Sigmoid colon (tissue), 7 donors: ENCODE results near the gene RSRP1. TPM values are rescaled to one million over a fixed set of nuclear protein-coding genes. Genes with fewer than 3 reads are reported as not detected.
"Not testable (repeated sequence)": the region's sequence is repeated elsewhere in the genome, so short reads cannot be mapped to it uniquely, and the experiment has no call there.

Experiments
- DNase-seq: peaks from one replicate; pipeline ENCODE4 v3.0.0-alpha.2; 2019
- H3K27ac ChIP-seq, 4 donors: fragments of 200-600 bp; sonication (generic); one replicate each; pipeline ENCODE4 v1.5.1; 2016 to 2019; ENCODE audit warnings: mild to moderate bottlenecking in 1 of 4
- H3K27me3 ChIP-seq, 3 donors: fragments of 200-600 bp; sonication (generic); one replicate each; pipeline ENCODE4 v1.5.1; 2019; ENCODE audit warnings: mild to moderate bottlenecking in 1 of 3
- H3K36me3 ChIP-seq, 4 donors: fragments of 200-600 bp; sonication (generic); one replicate each; pipeline ENCODE4 v1.5.1; 2016 to 2019
- H3K4me1 ChIP-seq, 4 donors: fragments of 200-600 bp; sonication (generic); one replicate each; pipeline ENCODE4 v1.5.1; 2017 to 2019
- H3K4me3 ChIP-seq, 4 donors: fragments of 200-600 bp; sonication (generic); one replicate each; pipeline ENCODE4 v1.5.1; 2017 to 2019; ENCODE audit warnings: mild to moderate bottlenecking in 2 of 4, moderate library complexity in 1 of 4
- H3K9me3 ChIP-seq, 4 donors: fragments of 200-600 bp in 3 of 4; sonication (generic) in 3 of 4; one replicate each; pipeline versions ENCODE4 v1.5.1 to v1.6.1; 2013 to 2019
- CTCF ChIP-seq, 4 experiments: fragments of 450-650 bp in 3 of 4; fragments of 200-600 bp in 1 of 4; IDR thresholded peaks; one replicate each; pipeline ENCODE4 v1.5.1; 2016 to 2019; ENCODE audit warnings: antibody characterized with exemption in 4 of 4, mild to moderate bottlenecking in 3 of 4, moderate library complexity in 2 of 4
- EP300 ChIP-seq, 4 donors: sonication (generic); formaldehyde crosslinking; IDR thresholded peaks; one replicate each; pipeline ENCODE4 v1.6.1; 2017; ENCODE audit warnings: antibody characterized with exemption in 4 of 4
- POLR2A ChIP-seq, 2 donors: fragments of 450-650 bp; IDR thresholded peaks; one replicate each; pipeline ENCODE4 v1.6.1; 2016; ENCODE audit warnings: antibody characterized with exemption in 2 of 2, mild to moderate bottlenecking in 2 of 2, moderate library complexity in 2 of 2
- POLR2AphosphoS5 ChIP-seq, 4 donors: sonication (generic); formaldehyde crosslinking; IDR thresholded peaks; one replicate each; pipeline ENCODE4 v1.6.1; 2017; ENCODE audit warnings: antibody characterized with exemption in 4 of 4
- WGBS, 2 donors: extraction: QIAGEN DNeasy Blood & Tissue Kit; methylation state at CpG; one replicate each; pipeline ENCODE4 v1.1.7; 2013; 5-methylcytosine and 5-hydroxymethylcytosine counted together
- intact Hi-C: fragments of 100-400 bp; cut with DNase I; formaldehyde crosslinking; loops from one replicate; pipeline ENCODE4 v1.15.1; 2023
- polyA plus RNA-seq, 3 donors: library from polyadenylated mRNA; stranded (reverse); fragments of 200-250 nt; gene quantifications; one replicate each; pipeline ENCODE4 v1.2.3, GENCODE V29; 2013
- total RNA-seq, 4 donors: library from RNA; depleted of rRNA; stranded (reverse); fragments of >200 nt; gene quantifications; one replicate each; pipeline ENCODE4 v1.1.0, GENCODE V29; 2016
- donor health status: healthy with polysubstance abuse.
- donor health status: Bipolar disorder and iron deficiency.
- donor health status: healthy.

Gene RSRP1
- total and polyA plus RNA-seq, 7 donors, result 15.5 to 134 (median 77.1) TPM

- intact Hi-C loops, result loop anchor here (2.0 to 10.0 kb wide), 4 partner anchors 99 to 595 kb away; partner anchors contain the start of genes MACO1, MTFR1L, SRRM1 and TMEM50A
- Histone ChIP-seq H3K27me3 (no peaks in the 10 kb centered on the region), H3K9me3 (no peaks in the 10 kb centered on the region), H3K4me1 (peaks cover 0 to 47% (median 28%) of the 10 kb centered on the region in 4 donors), H3K4me3 (peak overlapping the region; percentile 24 to 54 (median 50)), H3K27ac (peak overlapping the region; percentile 90 to 92 (median 90)), H3K36me3 (peaks cover 20 to 42% (median 24%) of the 10 kb centered on the region in 4 donors)
- DNase-seq, result peak; percentile 97
- WGBS, 2 donors, result 1% methylated on average over 41 of the region's 41 CpGs
- TF ChIP-seq CTCF (IDR thresholded peaks at IDR 0.05), result peak in 3 of 4 experiments; percentile 33 to 52 (median 49)
- peak in 1 of 4 donors; percentile 24 for TF ChIP-seq EP300 (IDR thresholded peaks at IDR 0.05)
- TF ChIP-seq POLR2AphosphoS5 (IDR thresholded peaks at IDR 0.05), result peak; percentile 42 to 66 (median 60)
- peak in 1 of 2 donors; percentile 7 for TF ChIP-seq POLR2A (IDR thresholded peaks at IDR 0.05)
Measured at GRCh38 chr1:25239681-25240541, 7.3 kb downstream of the RSRP1 start.

- intact Hi-C loops, result loop anchor here (5.0 to 10.0 kb wide), 2 partner anchors 194 to 593 kb away; partner anchors contain the start of genes MACO1 and SRRM1
- TF ChIP-seq EP300 (IDR thresholded peaks at IDR 0.05) (no peak), POLR2AphosphoS5 (IDR thresholded peaks at IDR 0.05) (no peak), POLR2A (IDR thresholded peaks at IDR 0.05) (no peak), CTCF (IDR thresholded peaks at IDR 0.05) (no peak)
- H3K36me3 ChIP-seq, result peaks cover 8 to 23% (median 11%) of the 10 kb centered on the region in 4 donors
- H3K27ac ChIP-seq, result no peak overlapping the region
- no peaks in the 10 kb centered on the region for H3K9me3 ChIP-seq
- no peak for DNase-seq
- H3K27me3 ChIP-seq, result no peaks in the 10 kb centered on the region
- H3K4me3 ChIP-seq, result no peak overlapping the region
- 82 to 95% methylated on average over 11 of the region's 11 CpGs for WGBS, 2 donors
- peaks cover 0 to 51% (median 32%) of the 10 kb centered on the region in 4 donors for H3K4me1 ChIP-seq
Measured at GRCh38 chr1:25238046-25238445, 9.2 kb downstream of the RSRP1 start.

GRCh38 chr1:25236261-25236660, 11.0 kb downstream of the RSRP1 start:
- not testable (repeated sequence) for H3K27ac ChIP-seq

GRCh38 chr1:25235411-25235810, 11.8 kb downstream of the RSRP1 start:
- not testable (repeated sequence) for H3K27ac ChIP-seq, H3K9me3 ChIP-seq, H3K4me3 ChIP-seq, H3K36me3 ChIP-seq, H3K27me3 ChIP-seq, DNase-seq
- intact Hi-C loops, result loop anchor here (5.0 to 10.0 kb wide), 2 partner anchors 197 to 591 kb away; partner anchors contain the start of genes MACO1 and SRRM1
- H3K4me1 ChIP-seq, result peaks cover 0 to 52% (median 36%) of the 10 kb centered on the region in 4 donors
- WGBS, 2 donors, result 97 to 98% methylated on average over 10 of the region's 10 CpGs

More at GRCh38 chr1:25236261-25236660, 11.0 kb downstream of the RSRP1 start:
- peaks cover 0 to 54% (median 39%) of the 10 kb centered on the region in 4 donors for H3K4me1 ChIP-seq
- not testable (repeated sequence) for H3K9me3 ChIP-seq, H3K4me3 ChIP-seq, H3K27me3 ChIP-seq, H3K36me3 ChIP-seq, DNase-seq
- intact Hi-C loops, result loop anchor here (5.0 to 10.0 kb wide), 2 partner anchors 196 to 591 kb away; partner anchors contain the start of genes MACO1 and SRRM1
- WGBS, 2 donors, result 93 to 98% methylated on average over 7 of the region's 7 CpGs

GRCh38 chr1:25232866-25233784, 14.1 kb downstream of the RSRP1 start:
- Histone ChIP-seq H3K9me3 (no peaks in the 10 kb centered on the region), H3K4me1 (peaks cover 0 to 46% (median 24%) of the 10 kb centered on the region in 4 donors), H3K27ac (peak overlapping the region; percentile 91 to 93 (median 92)), H3K36me3 (peaks cover 3 to 26% (median 13%) of the 10 kb centered on the region in 4 donors), H3K4me3 (peak overlapping the region; percentile 81 to 97 (median 86)), H3K27me3 (no peaks in the 10 kb centered on the region)
- DNase-seq, result peak; percentile 92
- WGBS, 2 donors, result 20 to 23% methylated on average over 13 of the region's 13 CpGs
- no peak for TF ChIP-seq POLR2A (IDR thresholded peaks at IDR 0.05)
- TF ChIP-seq POLR2AphosphoS5 (IDR thresholded peaks at IDR 0.05), result peak in 2 of 4 donors; percentile 44 to 47
- intact Hi-C loops, result loop anchor here (10.0 kb wide), 1 partner anchor 588 kb away; the partner anchor contains the start of gene SRRM1
